G401 (cell line): ENCODE measurements around the gene C4orf36. TPM values are rescaled to one million over a fixed set of nuclear protein-coding genes. Genes with fewer than 3 reads are reported as not detected.
A peak's percentile ranks its signal among the peaks of the same experiment; 100 is the strongest.

Experiments used
- DNase-seq: peaks from one replicate; pipeline ENCODE4 v3.0.0-alpha.2; 2015; ENCODE audit warnings: low spot score
- in situ Hi-C: cut with HindIII; loops from 2 replicates; pipeline ENCODE4 v1.10.0; 2016; ENCODE audit warnings: low sequenced_read_pairs, mixed read lengths
- total RNA-seq: library from RNA; depleted of rRNA; stranded (reverse); fragments of >200 nt; shearing (Covaris generic); gene quantifications from 2 replicates; pipeline ENCODE4 v1.2.3, GENCODE V29; 2014; rRNA removed

Gene C4orf36, protein sequence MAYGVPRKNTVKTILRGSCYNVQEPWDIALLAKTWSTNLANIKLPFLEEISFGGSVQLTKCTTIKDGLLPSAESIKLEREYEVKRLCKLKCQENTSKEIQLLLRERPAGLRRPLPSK
- total RNA-seq = 0.78 TPM in 1 of 2 replicates, not detected in the other

DNA sequence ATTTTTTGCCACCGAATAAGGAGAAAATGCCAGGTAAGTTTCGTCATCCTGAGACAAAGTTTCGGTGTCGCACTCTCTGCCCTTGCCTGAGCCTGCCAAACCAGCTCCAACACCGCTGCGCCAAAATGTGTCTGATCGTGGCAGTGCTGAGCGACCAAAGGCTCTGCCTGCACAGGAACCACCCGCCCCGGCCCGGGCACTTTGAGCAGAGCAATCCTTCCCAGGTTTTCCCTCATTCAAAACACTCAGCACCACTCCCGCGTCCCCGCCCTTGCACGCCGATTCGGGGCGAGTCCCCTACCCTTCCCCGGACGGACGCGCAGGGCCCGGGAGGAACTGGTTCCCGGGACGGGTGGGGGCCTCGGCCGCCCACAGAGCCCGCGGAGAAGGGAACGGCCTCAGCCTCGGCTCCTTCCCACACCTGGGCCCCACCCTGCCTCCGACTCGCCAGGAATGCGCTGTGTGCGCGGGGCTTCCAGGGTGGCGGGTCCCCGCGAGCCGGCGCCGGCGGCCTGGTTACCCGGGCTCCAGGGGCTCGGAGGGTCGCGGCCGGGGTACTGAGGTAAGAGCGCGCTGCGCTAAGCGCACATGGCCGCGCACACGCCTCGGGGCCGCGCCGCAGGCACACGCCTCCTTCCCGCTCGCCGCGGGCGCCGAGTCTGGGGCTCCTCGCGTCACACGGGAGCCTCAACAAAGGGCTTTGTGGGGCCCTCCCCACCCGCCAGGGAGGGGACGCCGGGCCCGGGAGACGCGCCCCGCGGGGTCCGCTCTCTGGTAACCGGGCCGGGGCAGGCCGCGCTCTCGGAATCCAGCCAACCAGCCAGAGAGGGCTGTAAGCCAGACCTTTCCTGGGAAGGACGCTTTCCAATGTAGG, at the start of gene C4orf36:
C4orf36 (minus strand) TSS at position 661 of the 874 bp plus-strand sequence. CDS start 902 bp downstream, outside the sequence.
- in situ Hi-C loops = no loop called here
- peak; percentile 84 for DNase-seq

DNA sequence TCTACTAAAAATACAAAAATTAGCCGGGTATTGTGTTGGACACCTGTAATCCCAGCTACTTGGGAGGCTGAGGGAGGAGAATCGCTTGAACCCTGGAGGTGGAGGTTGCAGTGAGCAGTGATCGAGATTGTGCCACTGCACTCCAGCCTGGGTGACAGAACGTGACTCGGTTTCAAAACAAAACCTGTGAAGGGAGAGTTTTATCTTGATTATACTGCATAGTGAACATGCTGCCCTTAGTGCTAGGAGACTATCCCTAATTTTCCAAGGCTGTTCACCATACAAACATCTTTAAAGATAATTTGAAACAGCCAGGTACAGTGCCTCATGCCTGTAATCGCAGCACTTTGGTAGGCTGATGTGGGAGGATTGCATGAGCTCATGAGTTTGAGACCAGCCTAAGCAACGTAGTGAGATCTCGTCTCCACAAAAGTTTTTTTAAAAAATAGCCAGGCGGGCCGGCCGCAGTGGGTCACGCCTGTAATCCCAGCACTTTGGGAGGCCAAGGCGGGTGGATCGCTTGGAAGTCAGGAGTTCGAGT, 48.8 kb upstream of the C4orf36 start:
- DNase-seq = no peak
- in situ Hi-C loops = no loop called here

DNA sequence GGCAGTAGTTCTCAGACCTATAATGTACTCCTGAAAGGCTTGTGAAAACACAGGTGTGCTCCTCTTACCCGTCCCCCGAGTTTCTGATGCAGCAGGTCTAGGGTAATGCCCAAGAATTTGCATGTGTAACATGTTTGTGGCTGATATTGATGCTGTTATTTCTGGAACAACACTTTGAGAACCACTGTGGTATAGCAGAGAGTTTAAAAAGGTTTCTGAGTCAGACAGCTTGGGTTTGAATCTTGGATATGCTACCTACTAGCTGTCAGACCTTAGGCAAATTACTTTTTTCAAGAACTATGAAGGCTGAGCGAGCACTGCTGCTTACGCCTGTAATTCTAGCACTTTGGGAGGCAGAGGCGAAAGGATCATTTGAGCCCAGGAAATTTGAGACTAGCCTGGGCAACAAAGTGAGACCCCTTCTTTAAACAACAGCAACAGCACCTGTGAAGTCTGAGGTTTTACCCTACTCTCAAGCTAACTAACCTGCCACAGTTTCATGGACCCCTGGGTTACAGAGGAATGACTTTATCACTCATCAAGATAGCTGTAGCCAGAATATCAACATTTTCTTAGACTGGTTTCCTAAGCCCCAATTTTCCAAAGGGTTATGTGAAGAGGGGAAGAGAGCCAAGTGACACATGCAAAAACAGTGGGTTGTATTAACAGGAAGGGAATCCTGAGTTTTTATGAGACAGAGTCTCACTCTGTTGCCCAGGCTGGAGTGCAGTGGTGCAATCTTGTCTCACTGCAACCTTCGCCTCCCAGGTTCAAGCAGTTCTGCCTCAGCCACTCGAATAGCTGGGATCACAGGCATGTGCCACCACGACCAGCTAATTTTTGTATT, 47.7 kb upstream of the C4orf36 start:
- no peak for DNase-seq
- in situ Hi-C loops = no loop called here

DNA sequence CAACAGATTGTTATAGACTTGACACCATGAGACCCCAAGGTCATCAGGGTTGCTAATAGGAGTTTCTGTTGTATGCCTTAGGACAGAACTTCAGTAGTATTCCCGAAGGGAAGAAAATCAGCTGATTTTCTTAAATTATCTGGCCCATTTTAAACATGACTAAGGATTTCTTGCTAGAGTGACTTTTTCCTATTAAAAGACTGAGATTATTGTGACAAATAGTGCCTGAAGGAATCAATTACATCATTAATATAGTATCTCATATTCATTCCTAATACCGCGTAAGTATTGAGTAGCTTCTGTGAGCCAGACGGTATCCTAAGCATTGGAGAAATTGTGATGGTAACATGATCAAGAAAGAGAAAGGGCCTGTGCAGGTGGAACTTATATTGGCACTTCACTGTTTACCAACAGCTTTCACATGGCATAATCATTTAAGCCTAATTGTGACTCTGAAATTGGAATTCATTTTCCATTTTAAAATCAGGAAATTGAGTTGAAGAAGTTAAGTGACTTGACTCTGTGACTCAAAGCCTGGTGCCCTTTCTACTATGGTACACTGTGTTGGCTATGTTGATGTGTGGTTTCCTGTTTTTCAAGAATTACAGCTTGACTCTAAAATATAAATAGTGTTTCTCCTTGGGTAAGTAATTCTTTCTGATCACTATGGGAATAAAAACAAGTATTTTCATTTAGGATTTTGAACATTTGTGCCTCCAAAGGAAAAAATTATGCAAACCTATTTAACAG, 46.7 kb upstream of the C4orf36 start:
- no peak for DNase-seq
- in situ Hi-C loops = no loop called here

DNA sequence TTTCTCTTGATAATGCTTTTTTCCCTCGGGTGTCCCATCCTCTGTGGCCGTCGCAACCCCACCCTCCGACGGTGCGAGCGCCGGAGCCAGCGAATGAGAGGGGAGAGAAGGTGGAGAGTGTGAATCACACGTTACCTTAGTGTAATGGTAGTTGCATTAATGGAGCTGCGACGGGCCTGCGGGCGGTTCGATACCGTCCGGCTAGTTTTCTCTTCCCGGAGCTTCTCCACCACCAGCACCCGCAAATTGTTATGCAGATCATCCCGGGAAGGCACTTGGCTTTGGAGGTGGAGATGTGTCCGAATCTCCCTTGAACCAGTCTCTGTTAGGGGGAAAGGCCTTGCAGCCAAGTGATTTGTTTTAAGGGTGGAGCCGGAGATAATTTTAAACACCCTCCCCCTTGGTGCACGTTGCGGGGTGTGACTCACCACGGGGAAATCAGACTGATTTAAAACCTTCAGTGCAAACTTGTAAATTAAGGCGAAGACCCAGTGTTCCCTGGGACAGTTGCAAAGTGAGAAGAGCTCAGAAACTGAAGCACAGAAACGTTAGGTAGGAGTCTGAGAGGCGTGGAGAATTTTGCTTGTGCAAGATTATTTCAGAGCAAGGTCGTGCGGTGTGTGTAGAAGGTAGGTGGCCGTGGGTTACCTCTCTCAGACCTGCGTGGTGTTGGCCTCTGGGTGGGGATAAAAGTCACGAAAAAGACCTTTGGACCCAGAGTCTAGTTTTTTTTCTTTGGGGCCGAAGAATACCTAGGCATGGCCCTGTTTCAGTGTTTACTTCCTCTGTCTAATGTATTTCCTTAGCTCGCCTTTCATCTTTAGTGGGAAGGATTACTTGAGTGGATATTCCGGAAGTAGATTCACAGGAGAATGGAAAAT, 43.9 kb upstream of the C4orf36 start:
- DNase-seq = peak; percentile 13
- in situ Hi-C loops = no loop called here

DNA sequence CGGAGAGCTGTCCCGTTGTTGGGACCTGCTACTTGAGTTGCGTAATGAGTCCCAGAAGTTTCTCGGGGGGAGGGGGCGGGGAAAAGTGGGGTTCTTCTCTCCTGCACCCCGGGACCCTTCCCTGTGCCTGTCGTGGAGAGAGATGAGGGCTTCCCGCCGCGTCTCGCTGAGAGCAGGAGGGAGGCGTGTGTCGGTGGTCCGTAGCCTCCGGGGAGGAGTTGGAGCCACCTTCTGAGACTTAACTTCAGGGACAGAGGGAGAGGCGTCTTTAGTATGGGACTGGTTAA, 43.3 kb upstream of the C4orf36 start:
- in situ Hi-C loops = no loop called here
- DNase-seq = no peak

DNA sequence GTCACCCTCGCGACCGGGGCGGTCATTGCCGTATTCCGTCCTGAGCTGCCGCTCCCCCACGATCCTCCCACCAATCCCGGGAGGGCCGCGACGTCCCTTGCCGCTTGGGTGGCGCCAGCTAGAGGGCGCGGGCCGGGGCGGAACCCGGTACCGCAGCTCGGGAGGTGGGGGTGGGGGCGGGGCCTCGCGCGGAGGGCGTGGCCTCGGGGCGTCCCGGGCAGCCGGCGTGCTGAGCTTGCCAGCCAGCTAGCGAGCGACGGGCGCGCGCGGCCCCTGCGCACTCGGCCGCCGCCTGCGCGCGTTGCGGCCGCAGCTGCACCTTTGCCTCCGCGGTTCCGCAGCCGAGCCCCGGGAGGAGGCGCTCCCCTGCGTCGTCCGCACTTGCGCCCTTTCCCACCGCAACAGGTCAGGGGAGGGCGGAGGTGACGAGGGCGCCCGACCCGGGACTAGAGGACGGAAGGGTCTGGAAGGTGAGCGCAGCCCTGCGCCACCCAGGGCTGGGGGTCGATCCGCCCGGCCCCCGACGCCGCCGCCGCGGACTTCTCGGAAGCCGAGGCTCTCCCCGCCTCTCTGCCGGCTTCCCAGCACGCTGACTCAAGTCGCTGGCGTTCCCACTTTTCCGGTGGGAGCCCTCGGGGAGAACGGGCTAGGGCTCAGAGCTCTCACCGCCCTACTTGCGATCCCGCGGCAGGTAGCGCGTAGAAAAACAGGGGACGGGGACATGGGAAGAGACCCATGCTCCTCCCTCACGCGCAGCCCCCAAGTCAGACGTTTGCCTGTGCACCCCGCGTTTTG, 42.7 kb upstream of the C4orf36 start, which contains the start of gene AFF1:
AFF1 (plus strand) TSS at position 241 of the 795 bp plus-strand sequence. CDS start 13,523 bp downstream, outside the sequence.
- in situ Hi-C loops = no loop called here

DNA sequence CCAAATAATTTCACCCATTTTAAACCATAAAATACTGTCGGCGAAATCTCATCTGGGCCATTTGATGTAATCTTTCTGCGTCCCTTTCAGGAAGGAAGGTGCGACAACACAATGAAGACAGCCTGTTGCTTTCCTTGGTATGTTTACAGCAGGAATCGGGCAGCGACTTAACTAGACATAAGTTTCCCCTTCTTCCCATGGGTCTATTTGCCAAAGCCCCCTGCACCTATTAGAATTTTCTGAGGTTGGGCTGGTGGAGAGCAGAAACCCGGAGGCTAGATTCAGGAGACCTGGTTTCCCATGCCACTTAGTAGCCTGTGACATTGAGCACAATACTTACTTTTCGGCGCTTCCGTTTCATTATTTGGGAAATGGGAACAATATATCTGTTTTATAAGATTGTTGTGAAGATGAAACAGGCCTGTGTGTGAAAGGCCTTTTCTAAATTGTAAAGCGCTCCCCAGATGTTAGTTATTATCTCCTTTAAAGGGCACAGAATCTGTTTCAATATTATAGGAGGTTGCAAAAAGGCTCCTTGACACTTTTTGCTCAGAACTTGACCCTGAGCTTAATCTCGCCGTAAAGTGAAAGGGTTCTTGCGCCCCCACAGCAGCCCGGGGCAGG, 42.0 kb upstream of the C4orf36 start:
- in situ Hi-C loops = no loop called here

More for the DNA sequence above, 42.7 kb upstream of the C4orf36 start, which contains the start of gene AFF1:
- DNase-seq = peak; percentile 67

DNA sequence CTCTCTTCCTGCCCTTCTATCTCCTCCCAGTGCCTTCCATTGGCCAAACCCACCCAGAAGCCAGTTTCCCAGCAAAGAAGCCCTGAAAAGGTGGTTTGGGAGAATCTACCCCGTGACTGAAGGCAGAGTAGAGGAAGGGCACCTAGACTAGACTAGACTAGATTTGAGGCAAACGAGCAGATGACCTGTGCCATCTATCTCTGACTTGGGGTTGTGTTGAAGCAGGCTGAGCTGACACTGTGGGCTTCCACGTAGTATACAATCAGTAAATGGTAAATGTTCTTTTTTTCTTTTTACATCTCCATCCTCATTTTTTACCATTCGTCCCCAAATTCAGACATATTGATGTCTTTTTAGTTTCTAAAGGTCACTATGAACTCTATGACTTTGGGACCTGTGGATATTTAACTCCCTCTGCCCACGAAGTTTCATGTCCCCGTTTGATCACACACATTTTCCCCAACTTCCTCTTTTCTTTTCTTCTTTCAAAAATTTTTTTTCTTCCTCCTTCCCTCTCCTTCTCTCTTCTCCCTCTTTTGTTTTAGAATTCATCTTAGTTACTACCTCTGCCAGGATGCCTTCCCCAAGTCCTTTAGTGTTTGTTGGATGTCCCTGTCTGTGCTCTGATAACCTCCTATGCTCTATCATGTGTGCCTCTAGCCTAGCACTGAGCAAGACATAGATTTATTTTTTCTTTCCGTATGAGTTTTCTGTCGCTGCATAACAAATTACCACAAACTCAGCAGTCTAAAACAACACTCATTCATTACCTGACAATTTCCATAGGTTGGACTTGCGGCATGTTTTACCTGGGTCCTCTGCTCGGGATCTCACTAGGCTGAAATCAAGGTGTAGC, 36.4 kb upstream of the C4orf36 start:
- no peak for DNase-seq
- in situ Hi-C loops = no loop called here

More for the DNA sequence above, 42.0 kb upstream of the C4orf36 start:
- DNase-seq = peak; percentile 25

DNA sequence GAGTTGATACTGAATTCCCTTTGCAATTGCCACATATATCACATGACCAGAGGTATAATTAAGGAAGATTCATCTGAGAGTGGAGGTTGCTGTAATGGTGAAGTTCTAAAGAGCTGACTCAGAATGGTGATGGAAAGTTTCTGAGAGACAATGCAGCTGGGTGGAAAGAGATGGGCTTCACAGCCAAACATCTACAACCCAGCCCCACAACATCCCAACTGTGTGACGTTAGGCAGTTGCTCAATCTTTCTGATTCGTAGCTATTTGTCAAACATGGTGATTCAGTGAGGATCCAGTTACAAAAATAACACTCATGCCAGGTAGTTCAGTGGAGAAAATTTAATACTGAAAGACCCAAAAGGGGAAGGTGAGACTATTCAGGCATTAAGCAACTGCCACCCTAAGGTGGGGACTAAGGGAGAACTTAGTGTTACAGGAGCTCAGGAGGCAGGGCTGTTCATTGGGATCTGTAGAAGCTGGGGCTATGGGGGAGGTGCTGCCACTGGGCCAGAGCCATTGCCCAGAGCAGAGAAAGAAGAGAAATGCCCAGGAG, 35.7 kb upstream of the C4orf36 start:
- in situ Hi-C loops = no loop called here
- no peak for DNase-seq

DNA sequence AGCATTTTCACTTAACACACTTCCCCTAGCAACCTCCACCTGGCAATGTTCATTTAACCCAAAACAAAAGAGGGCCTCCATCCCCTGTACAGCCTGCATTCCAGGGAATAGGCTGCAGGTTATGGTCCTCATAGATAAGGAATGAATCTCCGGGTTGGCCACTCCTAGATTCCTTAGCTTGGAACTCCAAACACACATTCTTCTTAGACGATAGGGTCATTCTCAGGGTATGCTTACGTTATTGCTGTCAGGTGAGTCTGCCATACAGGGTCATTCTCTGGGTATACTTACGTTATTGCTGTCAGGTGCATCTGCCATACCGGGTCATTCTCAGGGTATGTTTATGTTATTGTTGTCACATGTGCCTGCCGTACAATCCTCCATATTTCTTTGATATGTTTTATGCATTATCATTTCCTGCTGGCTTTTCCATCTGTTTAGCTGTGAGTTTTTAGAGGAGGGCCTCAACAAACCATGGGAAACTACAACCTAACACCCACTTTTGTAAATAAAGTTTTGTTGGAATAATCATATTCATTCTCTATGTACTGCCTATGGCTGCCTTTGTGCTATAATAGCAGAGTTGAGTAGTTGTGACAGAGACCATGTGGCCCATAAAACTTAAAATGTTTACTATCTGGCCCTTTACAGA, 34.3 kb upstream of the C4orf36 start:
- DNase-seq = no peak
- in situ Hi-C loops = no loop called here

DNA sequence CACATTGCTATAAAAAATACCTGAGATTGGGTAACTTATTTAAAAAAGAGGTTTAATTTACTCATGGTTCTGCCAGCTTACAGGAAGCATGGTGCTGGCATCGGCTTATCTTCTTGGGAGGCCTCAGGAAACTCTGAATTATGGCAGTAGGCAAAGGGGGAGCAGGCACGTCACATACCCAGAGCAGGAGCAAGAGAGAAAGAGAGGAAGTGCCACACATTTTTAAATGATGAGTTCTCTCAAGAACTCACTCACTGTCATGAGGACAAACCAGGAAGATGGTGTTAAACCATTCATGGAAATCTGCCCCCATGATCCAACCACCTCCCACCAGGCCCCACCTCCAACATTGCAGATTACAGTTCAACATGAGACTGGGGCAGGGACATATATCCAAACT, 32.6 kb upstream of the C4orf36 start:
- in situ Hi-C loops = no loop called here
- no peak for DNase-seq

DNA sequence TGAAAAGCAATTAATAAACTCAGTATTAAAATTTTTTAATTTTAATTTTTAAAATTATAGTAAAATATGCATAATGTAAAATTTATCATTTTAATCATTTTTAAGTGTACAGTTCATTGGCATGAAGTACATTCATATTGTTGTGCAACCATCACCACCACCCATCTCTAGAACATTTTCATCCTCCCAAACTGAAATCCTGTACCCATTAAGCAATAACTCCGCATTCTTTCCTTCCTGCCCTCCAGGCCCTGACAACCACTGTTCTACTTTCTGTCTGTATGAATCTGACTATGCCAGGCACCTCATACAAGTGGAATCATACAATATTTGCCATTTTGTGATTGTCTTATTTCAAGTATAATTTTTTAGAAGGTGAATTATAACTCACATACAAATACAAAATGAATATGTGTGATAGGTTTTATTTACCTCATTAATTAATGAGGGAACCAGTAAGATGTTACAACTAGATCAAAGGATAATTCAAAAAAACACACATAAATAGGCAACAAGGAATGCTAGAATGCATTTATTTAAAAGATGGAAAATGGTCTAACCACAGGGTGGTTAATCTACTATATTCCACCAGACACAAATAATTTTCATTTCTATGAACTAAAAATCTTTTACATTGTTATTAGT, 29.5 kb upstream of the C4orf36 start:
- no peak for DNase-seq
- in situ Hi-C loops = no loop called here

DNA sequence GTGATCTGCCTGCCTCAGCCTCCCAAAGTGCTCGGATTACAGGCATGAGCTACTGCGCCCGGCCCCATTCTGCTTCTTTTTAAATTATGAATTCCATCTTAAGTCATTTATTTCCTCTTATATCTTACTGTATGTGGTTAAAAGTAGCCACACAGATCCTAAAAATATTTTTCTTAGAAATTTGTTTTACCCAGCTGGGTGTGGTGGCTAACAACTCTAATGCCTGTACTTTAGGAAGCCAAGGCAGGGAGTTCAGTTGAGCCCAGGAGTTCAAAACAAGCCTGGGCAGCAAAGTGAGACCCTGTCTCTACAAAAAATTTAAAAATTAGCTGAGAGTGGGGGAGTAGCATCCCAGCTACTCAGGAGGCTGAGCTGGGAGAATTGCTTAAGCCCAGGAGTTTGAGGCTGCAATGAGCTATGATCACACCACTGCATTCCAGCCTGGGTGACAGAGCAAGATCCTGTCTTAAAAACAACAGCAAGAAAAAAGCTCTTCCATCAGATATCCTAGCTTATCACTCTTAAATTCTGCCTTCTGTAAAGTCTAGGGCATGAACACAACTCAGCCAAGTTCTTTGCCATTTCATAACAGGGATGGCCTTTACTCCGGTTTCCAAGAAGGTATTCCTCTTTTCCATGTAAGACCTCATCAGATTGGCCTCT, 27.5 kb upstream of the C4orf36 start:
- DNase-seq = no peak
- in situ Hi-C loops = no loop called here
